H1 (cell line): ENCODE results near the gene LHX5.

Experiments
- BACH1 ChIP-seq: IDR thresholded peaks from 2 replicates; pipeline ENCODE4 v1.6.1; 2012; ENCODE audit warnings: low read length, improper control_type of control experiment
- EGR1 ChIP-seq: IDR thresholded peaks from 2 replicates; pipeline ENCODE4 v1.6.1; 2011; ENCODE audit warnings: low read depth, low read length, borderline replicate concordance
- EP300 ChIP-seq, 2 experiments: IDR thresholded peaks; 1 replicate in 1 of 2; 2 replicates in 1 of 2; pipeline ENCODE4 v1.6.1; 2011 to 2012; ENCODE audit warnings: low read depth in 2 of 2, low read length in 2 of 2, mild to moderate bottlenecking in 2 of 2, borderline replicate concordance in 1 of 2, inconsistent platforms in 1 of 2, moderate library complexity in 1 of 2
- MAX ChIP-seq: IDR thresholded peaks from 2 replicates; pipeline ENCODE4 v1.6.1; 2012; ENCODE audit warnings: inconsistent platforms
- POLR2AphosphoS5 ChIP-seq: IDR thresholded peaks from 2 replicates; pipeline ENCODE4 v1.6.1; 2011; ENCODE audit warnings: low read depth, low read length
- POU5F1 ChIP-seq: IDR thresholded peaks from 2 replicates; pipeline ENCODE4 v1.6.1; 2011; ENCODE audit warnings: low read depth, mild to moderate bottlenecking, low read length, moderate library complexity
- RAD21 ChIP-seq, 2 experiments: IDR thresholded peaks in 1 of 2; conservative IDR thresholded peaks in 1 of 2; 2 replicates each; pipeline ENCODE4 v1.6.1; 2011; ENCODE audit warnings: low read depth in 2 of 2, low read length in 2 of 2, improper control_type of control experiment in 1 of 2, inconsistent platforms in 1 of 2, mild to moderate bottlenecking in 1 of 2, moderate library complexity in 1 of 2
- RBBP5 ChIP-seq: IDR thresholded peaks from 2 replicates; pipeline ENCODE4 v1.7.1; 2012; ENCODE audit warnings: low read depth, mild to moderate bottlenecking, inconsistent platforms, low read length, moderate library complexity, borderline replicate concordance
- RFX5 ChIP-seq: IDR thresholded peaks from 2 replicates; pipeline ENCODE4 v1.6.1; 2011; ENCODE audit warnings: low read depth, low read length, improper control_type of control experiment, borderline replicate concordance
- SIN3A ChIP-seq, 2 experiments: IDR thresholded peaks in 1 of 2; conservative IDR thresholded peaks in 1 of 2; 2 replicates each; pipeline ENCODE4 v1.6.1; 2011 to 2012; ENCODE audit warnings: low read length in 2 of 2, improper control_type of control experiment in 1 of 2, low read depth in 1 of 2, mild to moderate bottlenecking in 1 of 2
- TCF12 ChIP-seq: IDR thresholded peaks from 2 replicates; pipeline ENCODE4 v1.6.1; 2011; ENCODE audit warnings: low read depth, mild to moderate bottlenecking, low read length
- YY1 ChIP-seq: IDR thresholded peaks from 2 replicates; pipeline ENCODE4 v1.6.1; 2011; ENCODE audit warnings: low read depth, mild to moderate bottlenecking, low read length
- TF ChIP-seq, protein P1 (sequence below), 3 experiments: IDR thresholded peaks; 1 replicate in 2 of 3; 2 replicates in 1 of 3; pipeline versions ENCODE4 v1.5.1 to v1.6.1; 2011; ENCODE audit warnings: low read length in 3 of 3, mild to moderate bottlenecking in 3 of 3, inconsistent platforms in 2 of 3, low read depth in 1 of 3, moderate library complexity in 1 of 3; ENCODE audit not compliant: insufficient read depth in 1 of 3; ENCODE audit errors: control extremely low read depth in 1 of 3
- TF ChIP-seq, protein P2 (sequence below): IDR thresholded peaks from 2 replicates; pipeline ENCODE4 v1.6.1; 2012; ENCODE audit warnings: low read length, inconsistent platforms

- TF ChIP-seq, protein P1, sequence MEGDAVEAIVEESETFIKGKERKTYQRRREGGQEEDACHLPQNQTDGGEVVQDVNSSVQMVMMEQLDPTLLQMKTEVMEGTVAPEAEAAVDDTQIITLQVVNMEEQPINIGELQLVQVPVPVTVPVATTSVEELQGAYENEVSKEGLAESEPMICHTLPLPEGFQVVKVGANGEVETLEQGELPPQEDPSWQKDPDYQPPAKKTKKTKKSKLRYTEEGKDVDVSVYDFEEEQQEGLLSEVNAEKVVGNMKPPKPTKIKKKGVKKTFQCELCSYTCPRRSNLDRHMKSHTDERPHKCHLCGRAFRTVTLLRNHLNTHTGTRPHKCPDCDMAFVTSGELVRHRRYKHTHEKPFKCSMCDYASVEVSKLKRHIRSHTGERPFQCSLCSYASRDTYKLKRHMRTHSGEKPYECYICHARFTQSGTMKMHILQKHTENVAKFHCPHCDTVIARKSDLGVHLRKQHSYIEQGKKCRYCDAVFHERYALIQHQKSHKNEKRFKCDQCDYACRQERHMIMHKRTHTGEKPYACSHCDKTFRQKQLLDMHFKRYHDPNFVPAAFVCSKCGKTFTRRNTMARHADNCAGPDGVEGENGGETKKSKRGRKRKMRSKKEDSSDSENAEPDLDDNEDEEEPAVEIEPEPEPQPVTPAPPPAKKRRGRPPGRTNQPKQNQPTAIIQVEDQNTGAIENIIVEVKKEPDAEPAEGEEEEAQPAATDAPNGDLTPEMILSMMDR (IDR thresholded peaks at IDR 0.05; ENCODE audit: control extremely low read depth in 1 of 3, insufficient read depth in 1 of 3, low read depth in 1 of 3, low read length in 3 of 3), result no peak
- no peak for TF ChIP-seq RBBP5
- TF ChIP-seq, protein P2, sequence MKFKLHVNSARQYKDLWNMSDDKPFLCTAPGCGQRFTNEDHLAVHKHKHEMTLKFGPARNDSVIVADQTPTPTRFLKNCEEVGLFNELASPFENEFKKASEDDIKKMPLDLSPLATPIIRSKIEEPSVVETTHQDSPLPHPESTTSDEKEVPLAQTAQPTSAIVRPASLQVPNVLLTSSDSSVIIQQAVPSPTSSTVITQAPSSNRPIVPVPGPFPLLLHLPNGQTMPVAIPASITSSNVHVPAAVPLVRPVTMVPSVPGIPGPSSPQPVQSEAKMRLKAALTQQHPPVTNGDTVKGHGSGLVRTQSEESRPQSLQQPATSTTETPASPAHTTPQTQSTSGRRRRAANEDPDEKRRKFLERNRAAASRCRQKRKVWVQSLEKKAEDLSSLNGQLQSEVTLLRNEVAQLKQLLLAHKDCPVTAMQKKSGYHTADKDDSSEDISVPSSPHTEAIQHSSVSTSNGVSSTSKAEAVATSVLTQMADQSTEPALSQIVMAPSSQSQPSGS, result no peak
- no peak for TF ChIP-seq YY1
- no peak for TF ChIP-seq TCF12
- TF ChIP-seq BACH1, result no peak
- no peak for TF ChIP-seq EP300 (IDR thresholded peaks at IDR 0.05; ENCODE audit: borderline replicate concordance in 1 of 2, low read depth in 2 of 2, low read length in 2 of 2)
- no peak for TF ChIP-seq POU5F1
- no peak for TF ChIP-seq RFX5
- no peak for TF ChIP-seq POLR2AphosphoS5
- TF ChIP-seq SIN3A (conservative IDR thresholded peaks at IDR 0.05 in 1 of 2, IDR thresholded peaks at IDR 0.05 in 1 of 2; ENCODE audit: low read depth in 1 of 2, low read length in 2 of 2), result no peak
- no peak for TF ChIP-seq MAX
- no peak for TF ChIP-seq RAD21 (IDR thresholded peaks at IDR 0.05 in 1 of 2, conservative IDR thresholded peaks at IDR 0.05 in 1 of 2; ENCODE audit: low read depth in 2 of 2, low read length in 2 of 2)
- no peak for TF ChIP-seq EGR1
These were observed 14.0 kb downstream of the LHX5 start for GRCh38 chr12:113457710-113458109.
